Activated T-helper 1 cell treated with anti-CD3 and anti-CD28 coated beads, Interleukin-2, amount 50 U/mL, for 16 hours (primary cell): Measurements from ENCODE around the gene GPHA2.
A peak's percentile ranks its signal among the peaks of the same experiment; 100 is the strongest.
"Not testable (repeated sequence)": the region's sequence is repeated elsewhere in the genome, so short reads cannot be mapped to it uniquely, and the experiment has no call there.

Experiments
- DNase-seq, 2 donors: peaks; one replicate each; pipeline ENCODE4 v3.0.0-alpha.2; 2020; ENCODE audit warnings: low read depth in 1 of 2, low spot score in 1 of 2

The GPHA2 gene, protein sequence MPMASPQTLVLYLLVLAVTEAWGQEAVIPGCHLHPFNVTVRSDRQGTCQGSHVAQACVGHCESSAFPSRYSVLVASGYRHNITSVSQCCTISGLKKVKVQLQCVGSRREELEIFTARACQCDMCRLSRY

DNA sequence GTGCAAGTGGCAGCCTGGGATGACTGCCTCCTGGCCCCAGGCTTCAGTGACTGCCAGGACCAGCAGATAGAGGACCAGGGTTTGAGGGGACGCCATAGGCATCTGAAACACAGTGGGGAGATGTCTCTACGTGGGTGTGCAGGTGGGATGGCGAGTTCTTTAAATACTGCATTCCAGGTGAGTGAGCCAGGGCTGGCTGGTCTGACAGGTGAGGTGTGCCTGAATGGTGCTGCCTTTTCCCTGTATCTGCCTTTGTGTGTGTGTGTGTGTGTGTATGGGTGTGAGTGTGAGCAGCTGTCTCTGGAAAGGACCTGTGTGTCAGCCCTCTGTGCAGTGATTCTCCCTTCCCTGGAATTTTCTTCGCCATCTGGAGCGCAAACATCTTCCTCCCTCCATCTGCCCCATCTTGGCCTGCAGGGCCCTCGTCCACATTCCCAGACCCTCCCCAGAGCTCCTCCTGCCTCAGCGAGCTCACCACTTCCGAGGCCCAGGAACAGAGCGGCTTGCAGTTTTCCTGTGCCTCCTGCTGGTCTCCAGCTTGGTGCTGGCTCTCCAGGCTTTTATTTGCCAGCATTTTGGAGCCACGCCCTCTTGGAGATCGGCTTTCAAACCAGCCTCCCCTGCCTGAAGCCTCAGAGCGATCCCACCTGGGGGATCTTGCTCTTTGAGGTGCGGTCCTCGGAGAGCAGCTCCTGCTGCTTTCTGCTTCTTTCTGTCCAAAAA is at the start of gene GPHA2:
GPHA2 (minus strand) TSS at position 535 of the 723 bp plus-strand sequence; CDS start at position 102, 433 bp downstream.
- no peak for DNase-seq

DNA sequence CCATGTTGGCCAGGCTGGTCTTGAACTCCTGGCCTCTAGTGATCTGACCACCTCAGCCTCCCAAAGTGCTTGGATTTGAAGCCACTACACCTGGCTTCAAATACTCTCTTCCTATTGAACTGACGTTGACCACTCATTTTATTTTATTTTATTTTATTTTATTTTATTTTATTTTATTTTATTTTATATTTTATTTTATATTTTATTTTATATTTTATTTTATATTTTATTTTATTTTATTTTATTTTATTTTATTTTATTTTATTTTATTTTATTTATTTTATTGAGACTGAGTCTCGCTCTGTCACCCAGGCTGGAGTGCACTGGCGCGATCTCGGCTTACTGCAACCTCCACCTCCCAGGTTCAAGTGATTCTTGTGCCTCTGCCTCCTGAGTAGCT is 47.6 kb upstream of the GPHA2 start:
- not testable (repeated sequence) for DNase-seq

DNA sequence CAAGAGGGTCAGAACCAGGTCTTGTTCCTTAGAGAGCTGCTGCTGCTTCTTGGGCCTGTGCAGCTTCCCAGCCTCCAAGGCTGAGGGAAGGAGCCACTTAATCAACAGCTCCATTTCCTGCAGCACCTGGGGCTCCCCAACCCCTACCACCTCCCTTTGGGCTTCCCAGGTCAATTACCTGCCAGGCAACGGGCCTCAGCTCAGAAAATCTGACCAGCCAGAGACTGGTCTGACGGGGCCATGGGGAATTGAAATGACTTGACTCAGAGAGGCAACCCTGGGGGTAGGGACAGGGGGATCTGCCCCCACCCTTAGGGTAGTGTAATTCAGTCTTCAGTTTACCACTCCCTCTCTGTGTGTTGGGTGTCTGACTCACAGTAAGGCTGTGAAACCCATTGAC is 41.0 kb upstream of the GPHA2 start:
- no peak for DNase-seq

DNA sequence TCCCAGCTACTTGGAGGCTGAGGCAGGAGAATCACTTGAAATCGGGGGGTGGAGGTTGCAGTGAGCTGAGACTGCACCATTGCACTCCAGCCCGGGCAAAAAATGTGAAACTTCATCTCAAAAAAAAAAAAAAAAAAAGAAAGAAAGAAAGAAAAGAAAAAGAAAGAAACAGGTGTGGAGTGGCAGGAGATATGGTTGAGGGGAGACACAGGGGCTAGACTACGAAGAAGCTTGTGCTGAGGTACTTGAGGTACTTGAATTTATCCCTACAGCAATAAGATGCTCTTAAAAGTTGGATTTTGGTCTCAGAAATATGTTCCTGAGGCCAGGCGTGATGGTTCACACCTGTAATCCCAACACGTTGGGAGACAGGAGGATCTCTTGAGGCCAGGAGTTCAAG is 38.4 kb upstream of the GPHA2 start:
- no peak for DNase-seq

DNA sequence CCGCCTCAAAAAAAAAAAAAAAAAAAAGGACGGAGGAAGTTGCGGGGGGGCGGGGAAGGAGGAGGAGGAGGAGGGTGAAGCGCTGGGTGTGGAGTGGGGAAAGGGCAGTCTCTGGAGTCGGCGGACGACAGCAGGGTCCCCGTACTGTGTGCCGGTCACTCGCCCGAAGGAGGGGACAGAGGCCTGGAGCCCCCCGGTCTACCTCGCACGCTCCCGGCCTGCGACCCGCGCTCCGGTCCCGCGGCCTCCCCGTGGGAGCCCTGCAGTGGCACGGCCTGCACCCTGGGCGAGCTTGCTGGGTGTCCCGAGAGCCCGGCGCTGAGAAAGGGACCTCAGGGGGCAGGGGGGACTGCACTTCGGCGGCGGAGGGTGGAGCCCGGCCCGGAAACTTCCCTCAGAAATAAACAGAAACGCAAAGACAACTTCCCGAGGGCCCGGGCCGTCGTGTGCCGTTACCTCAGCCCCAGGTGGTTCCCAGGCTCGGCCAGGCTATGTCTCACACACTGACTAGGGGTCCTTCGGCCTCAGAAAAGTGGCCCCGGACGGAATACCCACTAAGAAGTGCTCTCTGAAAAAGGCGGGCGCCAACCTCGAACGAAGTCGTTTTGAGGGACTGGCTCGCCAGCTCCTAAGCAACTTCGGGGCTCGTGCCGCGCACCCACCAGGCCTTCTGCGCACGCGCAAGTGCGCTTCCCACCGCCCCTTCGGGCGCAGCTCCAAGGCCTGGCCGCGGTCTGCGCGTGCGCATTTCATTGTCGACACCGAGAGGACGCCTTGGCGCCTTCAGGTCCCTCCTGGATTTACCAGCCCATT is 35.9 kb upstream of the GPHA2 start, which contains the start of gene MAJIN:
MAJIN (minus strand) TSS at position 688 of the 813 bp plus-strand sequence. CDS start 12,703 bp downstream, outside the sequence.
- DNase-seq = peak; percentile 78 to 84

DNA sequence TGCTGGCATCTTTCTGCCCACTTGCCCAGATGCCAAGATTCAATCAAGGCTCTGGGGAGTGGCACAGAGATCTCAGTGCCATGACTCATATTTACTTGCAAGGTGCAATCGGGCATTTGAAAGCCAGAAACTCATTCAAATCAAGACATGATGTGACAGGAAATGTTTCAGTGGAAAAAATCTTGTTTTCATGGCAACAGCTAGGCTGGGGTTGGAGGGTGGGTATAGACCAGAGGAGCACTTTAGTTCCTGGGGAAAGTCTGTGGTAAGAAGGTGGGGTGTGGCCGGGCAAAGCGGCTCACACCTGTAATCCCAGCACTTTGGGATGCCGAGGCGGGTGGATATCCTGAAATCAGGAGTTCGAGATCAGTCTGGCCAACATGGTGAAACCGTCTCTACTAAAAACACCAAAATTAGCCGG is 35.0 kb upstream of the GPHA2 start:
- peak in 1 of 2 donors; percentile 8 for DNase-seq

DNA sequence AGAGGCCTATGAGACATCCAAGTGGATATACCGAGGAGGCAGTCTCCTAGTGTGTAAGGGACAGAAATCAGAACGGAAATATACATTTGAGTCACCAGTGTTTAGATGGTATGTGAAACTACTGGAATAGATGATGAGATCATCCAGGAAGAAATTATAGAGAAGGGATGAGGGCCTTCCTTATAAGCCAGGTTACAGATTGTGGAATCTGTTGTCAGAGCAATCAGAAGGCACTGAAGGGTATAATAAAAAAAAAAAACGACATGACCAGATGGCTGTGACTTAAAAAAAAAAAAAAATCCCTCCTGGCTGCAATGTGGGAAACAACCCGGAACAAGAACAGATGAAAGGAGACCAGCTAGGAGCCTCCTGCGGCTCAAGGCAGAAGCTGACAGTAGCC is 33.5 kb upstream of the GPHA2 start:
- no peak for DNase-seq

DNA sequence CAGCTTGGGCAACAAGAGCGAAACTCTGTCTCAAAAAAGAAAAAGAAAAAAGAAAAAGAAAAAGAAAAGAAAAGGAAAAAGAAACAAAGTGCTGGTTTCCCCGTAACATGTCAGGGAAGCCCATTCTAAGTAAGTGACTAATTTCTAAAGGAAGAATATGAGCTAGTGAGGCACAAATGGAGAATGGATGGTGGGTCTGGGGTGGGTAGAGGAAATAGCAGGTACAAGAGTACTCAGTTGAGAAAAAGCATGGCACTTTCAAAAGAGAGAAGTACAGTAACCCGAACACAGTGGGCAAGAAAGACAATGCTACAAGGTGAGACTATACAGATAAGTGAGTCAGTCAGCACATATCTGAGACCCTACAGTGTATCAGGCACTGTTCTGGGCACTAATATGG is 31.7 kb upstream of the GPHA2 start:
- DNase-seq = no peak

DNA sequence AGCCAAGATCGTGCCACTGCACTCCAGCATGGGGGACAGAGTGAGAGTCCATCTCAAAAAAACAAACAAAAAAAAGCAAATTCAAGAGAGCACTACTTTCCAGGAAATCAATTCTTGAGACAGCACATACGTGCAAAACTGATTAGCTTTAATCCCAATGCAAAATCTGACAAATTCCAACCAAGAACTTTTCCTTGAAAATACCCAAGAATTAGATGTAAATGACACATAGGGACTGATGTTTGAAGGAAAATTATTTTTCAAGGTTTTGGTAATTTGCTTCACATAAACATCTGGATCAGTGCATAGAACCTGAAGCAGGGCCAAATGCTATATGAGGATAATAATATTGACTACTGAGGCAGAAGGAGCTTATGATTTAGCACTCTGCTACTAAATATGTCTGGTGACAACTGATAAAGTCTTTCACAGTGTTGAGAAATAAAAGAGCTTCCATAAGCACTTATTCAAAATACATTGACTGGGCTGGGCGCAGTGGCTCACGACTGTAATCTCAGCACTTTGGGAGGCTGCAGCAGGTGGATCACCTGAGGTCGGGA is 27.5 kb upstream of the GPHA2 start:
- no peak for DNase-seq

DNA sequence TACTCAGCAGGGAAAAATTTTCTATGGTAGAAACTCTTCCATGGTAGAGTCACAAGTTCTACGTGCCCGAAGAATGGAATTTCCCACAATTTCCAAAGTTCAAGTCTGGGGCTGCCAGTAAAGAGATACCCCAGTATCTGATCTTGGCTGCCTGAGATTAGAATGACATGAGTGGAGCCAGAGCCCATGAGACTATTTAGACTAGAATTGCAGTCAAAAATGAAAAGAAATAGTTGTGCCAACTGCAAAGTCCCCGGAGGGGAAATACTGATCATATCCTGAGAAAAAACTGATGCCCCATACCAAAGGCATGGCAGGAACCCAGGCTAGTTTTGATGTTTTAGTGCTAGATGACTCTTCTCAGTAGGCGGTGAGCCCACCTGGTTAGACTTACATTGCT is 25.0 kb upstream of the GPHA2 start:
- DNase-seq = no peak

DNA sequence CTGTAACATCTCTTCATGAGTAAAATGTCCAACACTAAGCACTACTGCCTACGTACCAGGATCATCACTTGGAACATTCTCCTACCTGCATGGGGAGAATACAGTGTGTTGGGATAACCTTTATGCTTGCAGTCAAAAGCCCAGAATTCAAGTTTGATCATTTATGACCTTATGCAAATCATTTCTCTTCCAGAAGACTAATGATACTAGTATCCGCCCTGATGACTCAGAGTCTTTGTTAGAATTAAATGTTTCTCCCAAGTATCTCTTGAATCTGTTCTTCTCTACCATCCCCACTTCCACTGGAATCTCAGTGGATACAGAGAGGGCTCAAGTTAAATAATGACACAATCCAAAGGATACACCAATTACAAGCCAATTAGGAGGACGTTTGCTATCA is 23.8 kb upstream of the GPHA2 start:
- DNase-seq = no peak

DNA sequence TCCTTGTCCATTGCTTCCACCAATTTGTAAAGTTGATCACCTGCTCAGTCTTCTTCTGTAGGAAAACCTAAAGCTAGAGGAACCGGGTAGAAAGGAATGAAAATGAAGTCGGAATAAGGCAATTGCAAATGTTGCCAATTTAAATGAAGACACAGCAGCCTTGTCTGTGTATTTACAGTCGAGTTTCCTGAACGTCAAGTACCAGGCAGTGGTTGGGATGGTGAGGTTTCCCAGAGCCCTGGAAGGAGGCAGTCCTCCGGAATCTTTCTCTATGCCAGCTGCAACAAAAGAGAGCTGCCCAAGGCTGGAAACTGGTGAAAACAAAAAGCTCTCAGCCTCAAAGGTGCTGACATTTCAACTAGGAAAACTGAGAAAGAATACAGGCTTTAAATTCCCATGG is 18.5 kb upstream of the GPHA2 start:
- DNase-seq = no peak

DNA sequence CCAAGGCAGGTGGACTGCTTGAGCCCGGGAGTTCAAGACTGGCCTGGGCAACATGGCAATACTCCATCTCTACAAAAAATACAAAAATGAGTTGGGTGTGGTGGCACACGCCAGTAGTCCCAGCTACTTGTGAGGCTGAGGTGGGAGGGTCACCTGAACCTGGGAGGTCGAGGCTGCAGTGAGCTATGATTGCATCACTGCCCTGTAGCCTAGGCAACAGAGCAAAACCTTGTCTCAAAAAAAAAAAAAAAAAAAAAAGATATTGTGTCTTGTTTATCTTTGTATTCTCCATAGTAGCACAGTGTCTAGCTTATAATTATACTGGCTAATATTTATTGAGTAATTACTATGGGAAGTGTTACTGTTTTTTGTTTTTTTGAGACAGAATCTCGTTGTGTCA is 15.8 kb upstream of the GPHA2 start:
- DNase-seq = no peak

DNA sequence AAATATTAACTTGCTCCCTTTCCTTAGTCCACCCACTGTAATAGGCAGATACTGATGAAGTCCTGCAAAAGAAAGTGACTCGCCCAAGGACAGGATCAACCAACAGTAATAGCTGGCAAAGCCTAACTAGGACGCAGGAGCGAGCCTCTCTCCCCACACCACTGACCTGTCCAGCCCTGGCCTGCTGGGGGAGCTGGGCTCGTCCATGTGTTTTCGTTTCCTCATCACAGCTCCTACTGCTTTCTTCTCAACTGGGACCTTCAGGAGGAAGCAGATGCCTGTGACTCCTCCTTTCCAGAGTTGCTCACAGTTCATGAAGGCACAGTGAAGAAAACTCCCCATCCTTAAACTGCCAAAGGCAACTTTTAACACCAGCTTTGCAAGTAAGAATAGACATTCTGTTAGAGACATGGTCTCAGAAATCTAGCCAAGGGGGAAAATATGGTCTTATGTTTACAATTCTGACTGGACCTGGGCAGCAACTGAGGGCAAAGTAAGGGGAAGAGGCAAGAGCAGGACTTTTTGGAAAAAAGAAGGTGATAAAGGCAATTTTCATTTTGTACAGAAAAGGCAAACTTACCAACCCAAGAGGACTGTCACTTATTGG is 11.6 kb upstream of the GPHA2 start:
- no peak for DNase-seq

DNA sequence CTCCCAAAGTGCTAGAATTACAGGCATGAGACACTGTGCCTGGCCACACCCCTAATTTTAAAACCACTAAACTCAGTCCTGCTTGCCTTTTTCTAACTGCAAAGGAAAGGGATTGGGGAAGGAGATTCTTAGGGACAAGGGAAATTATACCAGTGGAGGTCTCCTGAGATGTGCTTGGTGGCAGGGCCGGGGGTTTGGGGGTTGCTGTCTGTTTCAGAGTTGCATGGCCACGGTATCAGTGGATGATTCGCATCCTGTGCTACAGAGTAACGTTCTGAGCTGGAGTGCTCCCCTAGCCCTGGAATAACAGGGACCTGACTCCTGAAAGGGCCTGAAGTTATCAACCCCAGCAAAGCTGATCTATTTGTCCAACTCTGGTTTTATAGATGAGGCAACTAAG is 846 bp upstream of the GPHA2 start:
- no peak for DNase-seq

DNA sequence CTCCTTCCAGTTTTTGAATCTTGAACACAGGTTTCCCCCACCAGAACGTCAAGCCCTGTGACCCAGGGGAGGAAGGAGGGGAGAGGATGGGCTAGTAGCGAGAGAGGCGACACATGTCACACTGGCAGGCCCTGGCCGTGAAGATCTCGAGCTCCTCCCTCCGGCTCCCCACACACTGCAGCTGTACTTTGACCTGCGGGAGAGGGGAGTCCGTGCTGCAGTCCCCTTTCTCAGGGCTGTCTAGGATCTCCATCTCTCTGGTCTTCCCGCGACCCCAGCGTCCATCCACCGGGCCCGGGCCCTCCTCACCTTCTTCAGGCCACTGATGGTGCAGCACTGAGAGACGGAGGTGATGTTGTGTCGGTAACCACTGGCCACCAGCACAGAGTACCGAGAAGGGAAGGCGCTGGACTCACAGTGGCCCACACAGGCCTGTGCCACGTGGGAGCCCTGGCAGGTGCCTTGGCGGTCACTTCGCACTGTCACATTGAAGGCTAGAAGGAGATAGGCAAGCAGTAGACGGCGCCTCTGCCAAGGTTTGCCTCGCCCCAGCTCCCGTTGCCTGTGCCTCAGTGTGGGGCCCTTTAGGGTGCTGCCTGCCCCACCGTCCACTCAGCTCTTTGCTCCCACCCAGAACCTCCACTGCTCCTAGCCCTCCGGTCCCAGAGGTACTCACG is 873 bp downstream of the GPHA2 start:
- no peak for DNase-seq

DNA sequence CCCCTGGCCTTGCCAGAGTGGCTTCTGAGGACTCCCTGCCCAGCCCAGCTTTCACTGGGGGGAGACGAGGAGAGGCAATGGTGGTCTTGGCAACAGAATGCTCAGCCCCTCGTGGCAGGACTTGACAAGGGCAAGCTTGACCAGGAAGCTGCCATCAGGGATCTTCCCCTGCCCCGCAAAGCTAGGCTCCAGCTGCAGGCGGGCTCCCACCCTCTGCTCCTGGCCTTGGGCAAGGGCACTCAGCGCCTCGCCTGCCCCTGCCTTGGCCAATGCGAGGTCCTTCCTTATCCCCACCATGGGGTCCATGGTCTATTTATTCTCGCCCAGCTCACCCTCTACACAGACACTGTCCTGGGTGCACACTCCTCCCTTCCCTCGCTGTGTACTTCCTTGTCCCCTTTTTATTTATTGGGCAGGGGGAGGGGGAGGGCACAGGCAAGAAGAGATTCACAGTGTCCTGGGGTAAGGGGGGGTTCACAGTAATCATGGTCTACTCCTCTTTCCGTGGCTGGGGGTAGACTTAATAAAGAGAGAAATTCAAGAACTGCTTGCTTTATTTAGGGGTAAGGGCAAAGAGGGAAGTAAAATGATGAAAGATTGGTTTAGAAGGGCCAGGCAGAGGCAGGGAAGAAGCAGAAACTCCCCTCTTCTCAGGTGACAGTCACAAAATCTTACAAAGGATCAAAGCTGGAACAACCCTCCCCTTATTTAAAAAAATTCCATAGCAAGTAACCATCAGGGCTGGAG is 1.6 kb downstream of the GPHA2 start:
- DNase-seq = no peak

DNA sequence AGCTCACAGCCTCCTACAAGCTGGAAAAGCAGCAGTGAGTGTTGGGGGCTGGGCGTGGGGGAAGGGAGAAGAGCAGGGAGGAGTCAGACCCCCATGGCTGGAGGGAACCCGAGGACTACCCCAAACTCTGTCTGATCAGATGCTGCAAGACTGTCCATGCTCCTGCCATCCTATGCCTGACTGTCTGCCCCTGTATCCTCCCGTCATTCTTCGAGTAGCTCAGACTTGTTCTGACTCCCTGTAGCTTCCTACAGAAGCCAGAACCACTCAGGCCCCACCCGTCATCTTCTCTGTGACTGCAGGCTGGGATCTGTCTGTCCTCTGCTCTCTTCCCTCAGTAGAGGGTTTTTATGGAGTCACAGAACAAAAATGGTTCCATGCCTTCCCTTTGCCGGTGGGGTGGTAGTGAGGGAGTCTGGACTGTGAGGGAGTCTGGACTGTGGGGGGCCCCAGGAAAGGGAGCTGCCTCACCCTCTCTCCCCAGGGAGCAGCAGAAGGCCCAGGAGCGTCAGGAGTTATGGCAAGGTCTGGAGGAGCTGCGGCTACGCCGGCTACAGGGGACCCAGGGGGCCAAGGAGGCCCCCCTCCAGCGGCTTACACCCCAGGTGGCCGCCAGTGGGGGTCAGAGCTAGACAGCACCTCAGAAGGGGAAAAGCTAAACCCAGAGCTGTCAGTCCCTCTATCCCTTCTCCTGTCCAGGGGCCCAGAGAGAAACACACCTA is 2.3 kb downstream of the GPHA2 start:
- DNase-seq = no peak

DNA sequence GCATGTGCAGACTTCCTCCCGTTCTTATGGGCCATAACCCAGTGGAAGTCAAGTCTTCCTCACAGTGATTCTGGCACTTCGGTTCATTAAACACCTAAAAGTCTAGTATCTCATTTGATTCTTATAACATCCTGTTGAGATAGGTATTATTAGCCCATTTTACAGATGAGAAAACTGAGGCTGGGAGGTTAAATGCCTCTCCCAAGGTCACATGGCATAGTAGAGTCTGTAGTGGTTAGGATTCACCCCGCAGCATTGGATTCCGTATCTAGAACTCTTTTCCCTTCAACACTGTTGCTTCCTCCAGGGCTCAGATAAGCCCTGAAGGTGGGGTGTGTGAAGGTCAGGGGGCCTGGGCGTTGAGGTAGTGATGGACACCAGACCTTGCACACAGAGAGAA is 3.4 kb downstream of the GPHA2 start:
- no peak for DNase-seq

DNA sequence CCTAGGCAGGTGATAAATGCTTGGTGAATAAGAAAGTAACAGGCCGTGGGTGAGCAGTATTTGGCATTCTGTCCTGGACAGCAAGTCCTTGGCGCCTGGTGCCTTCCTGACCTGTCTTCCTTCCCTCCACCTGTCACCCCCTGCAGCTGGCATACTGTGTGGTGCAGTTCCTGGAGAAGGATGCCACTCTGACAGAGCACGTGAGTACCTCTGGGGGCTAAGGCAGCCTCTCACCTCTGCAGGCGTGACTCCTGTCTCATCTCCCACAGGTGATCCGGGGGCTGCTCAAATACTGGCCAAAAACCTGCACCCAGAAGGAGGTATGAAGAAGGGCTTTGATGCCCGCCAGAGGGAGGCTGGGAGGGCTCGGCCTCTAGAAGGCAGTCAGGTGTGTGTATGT is 4.4 kb downstream of the GPHA2 start:
- DNase-seq = no peak
